SK-N-SH (cell line): ENCODE data around the gene C12orf50. TPM values are rescaled to one million over a fixed set of nuclear protein-coding genes. Genes with fewer than 3 reads are reported as not detected.

Experiments used
- CTCF ChIA-PET: fragments of 300-600, 350-600 bp; formaldehyde crosslinking; extraction: SDS; loops from one replicate; lab custom pipeline; 2021; lab: Yijun Ruan, JAX
- POLR2A ChIA-PET: fragments of 350-600 bp; sonication (Branson Sonifier 250); formaldehyde crosslinking; extraction: SDS; loops from one replicate; lab custom pipeline; 2020; ENCODE audit warnings: antibody characterized with exemption, inconsistent platforms; lab: Yijun Ruan, JAX
- DNase-seq: peaks from one replicate; pipeline ENCODE4 v3.0.0; 2012
- H2AFZ ChIP-seq: fragments of 200-600 bp; sonication (generic); 2 replicates; pipeline ENCODE4 v1.8.1; 2016; ENCODE audit warnings: antibody characterized with exemption, mild to moderate bottlenecking, low read depth
- H3F3A ChIP-seq: fragments of 200-600 bp; sonication (generic); replicated peaks from 2 replicates; pipeline ENCODE3; 2016; ENCODE audit warnings: antibody characterized with exemption, mild to moderate bottlenecking; ENCODE audit not compliant: insufficient read depth
- H3K27ac ChIP-seq, 2 experiments: fragments of 200-500 bp in 1 of 2; fragments of 200-600 bp in 1 of 2; sonication (Bioruptor generic) in 1 of 2; sonication (generic), shearing (Covaris generic) in 1 of 2; 2 replicates each; pipeline versions ENCODE4 v1.5.1 to v1.6.1; 2014 to 2016; ENCODE audit warnings: low read depth in 2 of 2, inconsistent platforms in 1 of 2, low read length in 1 of 2, mild to moderate bottlenecking in 1 of 2, mixed read lengths in 1 of 2
- H3K27me3 ChIP-seq: fragments of 200-600 bp; sonication (generic), shearing (Covaris generic); 2 replicates; pipeline ENCODE4 v1.6.1; 2016; ENCODE audit warnings: mixed run types; ENCODE audit not compliant: insufficient read depth
- H3K36me3 ChIP-seq, 2 experiments: fragments of 200-500 bp in 1 of 2; fragments of 200-600 bp in 1 of 2; sonication (Bioruptor generic) in 1 of 2; sonication (generic) in 1 of 2; replicated peaks in 1 of 2; 2 replicates each; pipeline versions ENCODE3 to v1.5.1; 2014 to 2016; ENCODE audit warnings: low read length in 1 of 2, mild to moderate bottlenecking in 1 of 2; ENCODE audit not compliant: insufficient read depth in 2 of 2, control insufficient read depth in 1 of 2
- H3K4me1 ChIP-seq, 2 experiments: fragments of 200-500 bp in 1 of 2; fragments of 200-600 bp in 1 of 2; sonication (Bioruptor generic) in 1 of 2; sonication (generic), shearing (Covaris generic) in 1 of 2; 2 replicates each; pipeline versions ENCODE4 v1.5.1 to v1.6.1; 2014 to 2016; ENCODE audit warnings: low read depth in 1 of 2, low read length in 1 of 2, mixed run types in 1 of 2; ENCODE audit not compliant: insufficient read depth in 2 of 2, control insufficient read depth in 1 of 2
- H3K4me2 ChIP-seq: fragments of 200-600 bp; sonication (generic), shearing (Covaris generic); 2 replicates; pipeline ENCODE4 v1.6.1; 2017; ENCODE audit warnings: mixed run types
- H3K4me3 ChIP-seq, 2 experiments: fragments of 200-500 bp in 1 of 2; fragments of 200-600 bp in 1 of 2; sonication (Bioruptor generic) in 1 of 2; sonication (generic), shearing (Covaris generic) in 1 of 2; 2 replicates each; pipeline versions ENCODE4 v1.5.1 to v1.8.1; 2014 to 2016; ENCODE audit warnings: low read depth in 2 of 2, inconsistent platforms in 1 of 2, low read length in 1 of 2, mild to moderate bottlenecking in 1 of 2, mixed read lengths in 1 of 2, moderate library complexity in 1 of 2
- H3K79me2 ChIP-seq: fragments of 200-600 bp; sonication (generic); 2 replicates; pipeline ENCODE4 v1.8.1; 2017; ENCODE audit warnings: mild to moderate bottlenecking; ENCODE audit not compliant: insufficient read depth
- H3K9ac ChIP-seq: fragments of 200-600 bp; sonication (generic); 2 replicates; pipeline ENCODE4 v1.6.1; 2017; ENCODE audit warnings: mixed run types
- H3K9me2 ChIP-seq: fragments of 200-600 bp; sonication (generic); 2 replicates; pipeline ENCODE4 v1.6.1; 2017; ENCODE audit warnings: mixed run types
- H3K9me3 ChIP-seq: fragments of 200-600 bp; sonication (generic); 2 replicates; pipeline ENCODE4 v1.6.1; 2017; ENCODE audit warnings: mixed run types, mild to moderate bottlenecking, moderate library complexity
- H4K20me1 ChIP-seq: fragments of 200-600 bp; sonication (generic); 2 replicates; pipeline ENCODE4 v1.6.1; 2017; ENCODE audit warnings: mild to moderate bottlenecking, mixed run types; ENCODE audit not compliant: insufficient read depth
- CHD2 ChIP-seq: fragments of 150-350 bp; IDR thresholded peaks from 2 replicates; pipeline ENCODE4 v1.6.1; 2018; ENCODE audit warnings: low read length; ENCODE audit not compliant: partially characterized antibody
- CTCF ChIP-seq: fragments of 200-600 bp; sonication (generic); IDR thresholded peaks from 2 replicates; pipeline ENCODE4 v1.6.1; 2017; ENCODE audit warnings: antibody characterized with exemption, mild to moderate bottlenecking, moderate library complexity
- ELF1 ChIP-seq: IDR thresholded peaks from 2 replicates; pipeline ENCODE4 v1.4.0; 2012
- EP300 ChIP-seq, 2 experiments: IDR thresholded peaks; 2 replicates each; pipeline versions ENCODE4 v1.4.0 to v1.6.1; 2012; ENCODE audit warnings: borderline replicate concordance in 1 of 2, low read depth in 1 of 2, low read length in 1 of 2
- FOSL2 ChIP-seq: IDR thresholded peaks from 2 replicates; pipeline ENCODE4 v1.4.0; 2012; ENCODE audit warnings: low read depth, mild to moderate bottlenecking, moderate library complexity, borderline replicate concordance
- FOXJ3 ChIP-seq: sonication (generic); formaldehyde crosslinking; IDR thresholded peaks from 2 replicates; pipeline ENCODE4 v1.5.1; 2020; ENCODE audit warnings: mild to moderate bottlenecking, missing genetic modification reagents
- FOXM1 ChIP-seq: IDR thresholded peaks from 2 replicates; pipeline ENCODE4 v1.4.0; 2012; ENCODE audit warnings: low read depth, mild to moderate bottlenecking
- GABPA ChIP-seq: IDR thresholded peaks from 2 replicates; pipeline ENCODE4 v1.4.0; 2012; ENCODE audit warnings: low read depth, mild to moderate bottlenecking
- IRF3 ChIP-seq: fragments of 150-350 bp; IDR thresholded peaks from 2 replicates; pipeline ENCODE4 v1.6.1; 2016; ENCODE audit warnings: mild to moderate bottlenecking, low read depth, low read length
- MAX ChIP-seq: IDR thresholded peaks from 2 replicates; pipeline ENCODE4 v1.4.0; 2012; ENCODE audit warnings: low read depth
- MEF2A ChIP-seq: IDR thresholded peaks from 2 replicates; pipeline ENCODE4 v1.4.0; 2012; ENCODE audit warnings: low read depth, borderline replicate concordance
- MXI1 ChIP-seq: IDR thresholded peaks from 2 replicates; pipeline ENCODE4 v1.6.1; 2012; ENCODE audit warnings: mild to moderate bottlenecking, low read depth, low read length, improper control_type of control experiment
- NFIC ChIP-seq: IDR thresholded peaks from 2 replicates; pipeline ENCODE4 v1.4.0; 2012; ENCODE audit warnings: borderline replicate concordance
- NRF1 ChIP-seq: IDR thresholded peaks from 2 replicates; pipeline ENCODE4 v1.6.1; 2012; ENCODE audit warnings: low read depth, mild to moderate bottlenecking, low read length
- RAD21 ChIP-seq: IDR thresholded peaks from 2 replicates; pipeline ENCODE4 v1.6.1; 2012; ENCODE audit warnings: mild to moderate bottlenecking, low read length
- RCOR1 ChIP-seq: fragments of 150-350 bp; IDR thresholded peaks from 2 replicates; pipeline ENCODE4 v1.6.1; 2017; ENCODE audit warnings: antibody characterized with exemption, low read length
- REST ChIP-seq: IDR thresholded peaks from 2 replicates; pipeline ENCODE4 v1.6.1; 2012; ENCODE audit warnings: mild to moderate bottlenecking, low read depth, low read length, moderate library complexity
- RFX5 ChIP-seq: IDR thresholded peaks from 2 replicates; pipeline ENCODE4 v1.6.1; 2012; ENCODE audit warnings: mild to moderate bottlenecking, improper control_type of control experiment, low read length
- RXRA ChIP-seq: IDR thresholded peaks from 2 replicates; pipeline ENCODE4 v1.4.0; 2012; ENCODE audit warnings: low read depth, mild to moderate bottlenecking, borderline replicate concordance
- SMC3 ChIP-seq: IDR thresholded peaks from 2 replicates; pipeline ENCODE4 v1.6.1; 2012; ENCODE audit warnings: low read depth, low read length, improper control_type of control experiment
- TAF1 ChIP-seq: IDR thresholded peaks from 2 replicates; pipeline ENCODE4 v1.6.1; 2012; ENCODE audit warnings: low read depth, mild to moderate bottlenecking, low read length, moderate library complexity, borderline replicate concordance
- USF1 ChIP-seq: IDR thresholded peaks from 2 replicates; pipeline ENCODE4 v1.4.0; 2012; ENCODE audit warnings: low read depth, borderline replicate concordance
- USF2 ChIP-seq: fragments of 150-350 bp; IDR thresholded peaks from 2 replicates; pipeline ENCODE4 v1.6.1; 2017; ENCODE audit warnings: antibody characterized with exemption, low read length, low read depth, borderline replicate concordance
- YY1 ChIP-seq: IDR thresholded peaks from 2 replicates; pipeline ENCODE4 v1.4.0; 2012; ENCODE audit warnings: low read depth, mild to moderate bottlenecking
- WGBS: methylation state at CpG from one replicate; pipeline ENCODE4 v1.1.6; 2017; ENCODE audit warnings: low lambda C conversion rate; 5-methylcytosine and 5-hydroxymethylcytosine counted together
- polyA plus RNA-seq, 3 experiments: library from polyadenylated mRNA; depleted of rRNA; stranded (reverse); fragments of >200 nt; gene quantifications; 2 replicates each; pipeline ENCODE4 v1.2.3, GENCODE V29; 2012

Gene C12orf50
- polyA plus RNA-seq, 1 of the 3 experiments (the other 2 are of a cell fraction), result 0.03 TPM

GRCh38 chr12:87995581-87996178 lies 33.5 kb downstream of the C12orf50 start:
- ChIA-PET POLR2A (no interaction called here), CTCF (interaction anchor here (0.6 kb wide), 1 partner anchor 10 kb away, joined by 3 read pairs; no protein-coding TSS in a partner anchor)
- Histone ChIP-seq H3K79me2 (no peaks in the 10 kb centered on the region), H3F3A (no peaks in the 10 kb centered on the region), H3K9ac (no peak overlapping the region), H3K27me3 (no peaks in the 10 kb centered on the region), H3K9me3 (no peaks in the 10 kb centered on the region), H3K36me3 (no peaks in the 10 kb centered on the region), H2AFZ (peak overlapping the region; percentile 61; the same call in 1 of the 2 replicates), H3K4me1 (peaks cover 0 to 7% of the 10 kb centered on the region in 2 experiments; a peak in 1 of 4 replicates), H3K4me2 (no peak overlapping the region), H4K20me1 (no peaks in the 10 kb centered on the region), H3K4me3 (no peak overlapping the region; a peak in 1 of 4 replicates), H3K27ac (peak overlapping the region in 1 of 2 experiments; percentile 79; a peak in 2 of 4 replicates), H3K9me2 (no peaks in the 10 kb centered on the region)
- 1% methylated on average over 8 of the region's 8 CpGs for WGBS
- peak; percentile 49 for DNase-seq
- TF ChIP-seq CTCF (peak; percentile 91), TAF1 (no peak), USF2 (no peak), GABPA (no peak), RFX5 (no peak), NRF1 (no peak), REST (no peak), IRF3 (no peak), ELF1 (no peak), MXI1 (no peak), YY1 (no peak), CHD2 (peak; percentile 19), RAD21 (peak; percentile 97), EP300 (IDR thresholded peaks at IDR 0.05; ENCODE audit: borderline replicate concordance in 1 of 2, low read depth in 1 of 2, low read length in 1 of 2) (no peak; a peak in 1 of 4 replicates), RXRA (no peak), FOSL2 (no peak), NFIC (no peak), SMC3 (peak; percentile 67), FOXJ3 (CRISPR knock-in tag) (no peak), FOXM1 (no peak), RCOR1 (no peak), MAX (no peak), USF1 (no peak), MEF2A (no peak)
